HT1080 (cell line): ENCODE results near the gene PFN3. TPM values are rescaled to one million over a fixed set of nuclear protein-coding genes. Genes with fewer than 3 reads are reported as not detected.
A peak's percentile ranks its signal among the peaks of the same experiment; 100 is the strongest.

ENCODE experiments used
- DNase-seq: peaks from one replicate; pipeline ENCODE4 v3.0.0-alpha.2; 2015; ENCODE audit warnings: low read depth
- total RNA-seq: library from RNA; depleted of rRNA; stranded (reverse); fragments of >200 nt; shearing (Covaris generic); gene quantifications from 2 replicates; pipeline ENCODE4 v1.2.3, GENCODE V29; 2014

The PFN3 gene
- total RNA-seq, 1 experiment from 2014 or later = not detected

- no peak for DNase-seq
Measured at GRCh38 chr5:177374211-177374610, 26.2 kb downstream of the PFN3 start.

- DNase-seq = no peak
Measured at GRCh38 chr5:177373806-177374205, 26.7 kb downstream of the PFN3 start.

GRCh38 chr5:177372910-177373309 lies 27.6 kb downstream of the PFN3 start:
- DNase-seq = no peak

- DNase-seq = no peak
Measured at GRCh38 chr5:177372034-177372896, 28.2 kb downstream of the PFN3 start.

- no peak for DNase-seq
Measured at GRCh38 chr5:177371120-177372033, 29.1 kb downstream of the PFN3 start.

GRCh38 chr5:177370488-177371119 lies 29.9 kb downstream of the PFN3 start:
- no peak for DNase-seq

GRCh38 chr5:177369645-177370440 lies 30.6 kb downstream of the PFN3 start:
- DNase-seq = no peak

- DNase-seq = no peak
Measured at GRCh38 chr5:177368869-177369644, 31.4 kb downstream of the PFN3 start.

- DNase-seq = no peak
Measured at GRCh38 chr5:177367981-177368868, 32.2 kb downstream of the PFN3 start.

GRCh38 chr5:177367323-177367848 lies 33.1 kb downstream of the PFN3 start:
- DNase-seq = no peak

GRCh38 chr5:177366528-177367322 lies 33.7 kb downstream of the PFN3 start:
- no peak for DNase-seq

GRCh38 chr5:177365845-177366527 lies 34.5 kb downstream of the PFN3 start:
- no peak for DNase-seq

- DNase-seq = peak; percentile 31
Measured at GRCh38 chr5:177364159-177364962, 36.1 kb downstream of the PFN3 start.

GRCh38 chr5:177363565-177363964 lies 36.9 kb downstream of the PFN3 start:
- DNase-seq = no peak

GRCh38 chr5:177362610-177363507 lies 37.6 kb downstream of the PFN3 start:
- no peak for DNase-seq

- no peak for DNase-seq
Measured at GRCh38 chr5:177362292-177362609, 38.2 kb downstream of the PFN3 start.
